Mucosa of stomach (tissue), 1 donor: ENCODE data around the gene MGMT.

ENCODE experiments used
- H3K27me3 ChIP-seq: one replicate; pipeline ENCODE4 v1.7.0; 2013; ENCODE audit warnings: mild to moderate bottlenecking, low read length; ENCODE audit not compliant: control insufficient read depth, insufficient read depth
- H3K36me3 ChIP-seq: one replicate; pipeline ENCODE4 v1.7.0; 2013; ENCODE audit warnings: low read length; ENCODE audit not compliant: control insufficient read depth, insufficient read depth
- H3K4me1 ChIP-seq: one replicate; pipeline ENCODE4 v1.7.0; 2013; ENCODE audit warnings: mild to moderate bottlenecking, low read length; ENCODE audit not compliant: control insufficient read depth, insufficient read depth
- H3K4me3 ChIP-seq: one replicate; pipeline ENCODE4 v1.7.0; 2013; ENCODE audit warnings: low read length
- H3K9ac ChIP-seq: one replicate; pipeline ENCODE4 v1.7.0; 2013; ENCODE audit warnings: mild to moderate bottlenecking, low read length, moderate library complexity
- H3K9me3 ChIP-seq: one replicate; pipeline ENCODE4 v1.7.0; 2013; ENCODE audit warnings: mild to moderate bottlenecking, low read length, moderate library complexity; ENCODE audit not compliant: control insufficient read depth
- donor health status: Pancreatic carcinoma.

The MGMT gene

DNA sequence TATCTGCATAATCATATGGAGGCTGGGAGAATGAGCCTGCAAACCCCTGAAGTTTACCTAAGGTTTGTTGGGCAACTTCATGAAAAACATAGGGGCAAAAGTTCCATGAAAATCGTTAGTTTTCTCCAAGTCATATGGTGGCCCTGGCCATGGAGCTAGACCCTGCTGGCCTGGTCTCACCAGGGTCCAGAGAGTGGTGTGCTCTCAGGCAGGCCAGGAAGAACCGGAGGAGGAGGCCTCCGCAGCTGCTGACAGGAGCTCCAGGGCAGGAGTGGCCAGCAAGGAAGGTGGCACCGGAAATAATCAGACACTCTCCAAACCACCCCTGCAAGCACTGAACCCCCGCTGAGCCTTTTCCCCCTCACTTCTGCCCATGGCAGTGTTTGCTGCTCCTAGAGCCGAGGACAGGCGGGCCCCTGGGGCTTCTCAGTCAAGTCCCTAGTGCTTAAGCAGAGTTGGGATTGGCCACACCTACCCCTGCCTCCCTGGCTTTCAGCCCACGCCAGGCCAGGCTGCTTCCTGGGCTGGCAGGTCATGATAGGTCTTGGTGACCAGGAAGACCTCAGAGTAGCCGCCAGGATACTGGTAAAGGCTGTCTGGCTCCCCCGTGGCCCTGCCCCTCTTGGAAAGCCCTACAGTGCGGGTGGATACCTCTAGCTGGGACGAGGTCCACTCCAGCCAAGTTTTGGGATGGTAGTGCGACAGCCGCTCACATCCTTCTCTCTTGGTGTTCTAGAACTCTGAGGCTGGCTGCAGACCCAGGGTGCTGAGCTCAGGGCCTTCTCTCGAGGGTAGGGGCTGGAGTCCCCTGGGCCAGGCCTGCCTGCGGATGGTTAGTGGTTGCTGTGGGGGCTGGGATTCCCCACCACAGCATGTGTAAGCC is 242.8 kb downstream of the MGMT start:
- Histone ChIP-seq H3K4me3 (no peak overlapping the region), H3K4me1 (peaks cover 14% of the 10 kb centered on the region)

DNA sequence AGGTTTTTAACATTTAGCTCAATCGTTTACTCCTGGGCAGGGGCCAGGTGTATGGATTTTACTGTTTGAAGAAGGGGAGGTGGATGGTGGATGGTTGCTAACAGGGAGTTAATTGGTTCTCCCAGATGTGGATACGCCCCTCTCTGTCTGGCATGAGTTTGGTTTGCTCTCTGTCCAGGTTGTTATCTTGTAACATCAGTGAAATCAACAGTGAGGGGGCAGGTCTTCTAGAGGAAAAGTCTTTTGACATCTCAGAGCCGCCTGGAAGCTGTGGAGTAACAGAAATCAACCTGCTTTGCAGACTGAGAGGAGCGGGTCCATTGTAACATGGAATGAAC is 243.4 kb downstream of the MGMT start:
- Histone ChIP-seq H3K27me3 (no peaks in the 10 kb centered on the region), H3K9me3 (no peaks in the 10 kb centered on the region), H3K4me3 (no peak overlapping the region), H3K36me3 (no peaks in the 10 kb centered on the region), H3K4me1 (peaks cover 14% of the 10 kb centered on the region), H3K9ac (no peak overlapping the region)

More for the DNA sequence above, 242.8 kb downstream of the MGMT start:
- Histone ChIP-seq H3K9ac (no peak overlapping the region), H3K9me3 (no peaks in the 10 kb centered on the region), H3K36me3 (no peaks in the 10 kb centered on the region), H3K27me3 (no peaks in the 10 kb centered on the region)

GRCh38 chr10:129711291-129711690 is 244.2 kb downstream of the MGMT start:
- H3K4me1 ChIP-seq, result peaks cover 14% of the 10 kb centered on the region
- no peak overlapping the region for H3K4me3 ChIP-seq
- no peak overlapping the region for H3K9ac ChIP-seq
- H3K9me3 ChIP-seq, result no peaks in the 10 kb centered on the region
- H3K27me3 ChIP-seq, result no peaks in the 10 kb centered on the region
- H3K36me3 ChIP-seq, result no peaks in the 10 kb centered on the region

DNA sequence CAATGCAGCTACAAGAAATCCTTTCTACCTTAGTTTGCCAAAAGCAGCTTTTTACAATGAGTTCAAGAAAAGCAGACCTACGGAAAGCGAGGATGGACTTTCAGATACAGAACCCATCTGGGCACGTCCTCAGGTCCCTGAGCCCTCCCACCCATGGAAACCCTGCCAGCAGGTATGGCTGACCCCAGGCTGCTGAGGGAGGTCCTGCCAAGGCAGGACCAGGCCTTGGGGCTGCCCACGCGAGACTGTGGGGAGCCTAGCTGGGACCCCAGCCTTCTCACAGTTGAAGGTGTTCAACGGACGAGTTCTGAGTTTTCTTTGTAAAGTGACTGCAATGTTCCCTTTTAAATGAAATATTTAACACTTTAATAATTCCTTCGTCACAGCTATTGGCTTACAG is 245.0 kb downstream of the MGMT start:
- Histone ChIP-seq H3K4me3 (no peak overlapping the region), H3K36me3 (no peaks in the 10 kb centered on the region), H3K27me3 (no peaks in the 10 kb centered on the region), H3K9ac (no peak overlapping the region), H3K9me3 (no peaks in the 10 kb centered on the region), H3K4me1 (peaks cover 14% of the 10 kb centered on the region)

DNA sequence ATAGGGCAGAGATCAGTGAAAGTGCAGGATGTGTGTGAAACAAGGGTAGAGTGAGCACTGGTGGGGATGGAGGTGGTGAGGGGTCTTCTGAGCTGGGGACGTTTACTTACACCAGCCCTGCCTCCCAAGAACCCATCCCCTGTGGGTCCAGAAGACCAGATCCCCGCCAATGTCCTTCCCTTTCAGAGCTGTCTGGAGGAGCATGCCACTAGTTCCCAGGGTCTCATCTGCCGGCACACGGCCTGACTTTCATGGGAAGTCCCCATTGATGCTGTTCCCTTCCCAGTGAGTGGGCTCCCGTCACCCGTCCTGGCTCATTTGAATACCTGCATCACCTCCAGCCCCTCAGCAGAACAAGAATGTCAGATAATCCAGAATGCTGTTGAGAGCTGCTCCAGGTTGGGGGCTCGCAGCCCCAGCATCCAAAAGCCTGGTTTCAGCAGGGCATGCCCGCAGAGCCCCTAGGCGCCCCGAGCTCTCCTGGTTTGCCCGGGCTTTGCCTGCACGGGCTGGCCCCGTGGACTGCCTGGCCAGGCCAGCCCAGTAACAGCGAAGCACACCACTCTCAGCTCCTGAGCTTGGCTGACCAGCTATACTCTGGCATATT is 246.7 kb downstream of the MGMT start:
- no peaks in the 10 kb centered on the region for H3K36me3 ChIP-seq
- H3K9ac ChIP-seq, result no peak overlapping the region
- peaks cover 3% of the 10 kb centered on the region for H3K4me1 ChIP-seq
- H3K4me3 ChIP-seq, result no peak overlapping the region
- no peaks in the 10 kb centered on the region for H3K27me3 ChIP-seq
- H3K9me3 ChIP-seq, result no peaks in the 10 kb centered on the region

DNA sequence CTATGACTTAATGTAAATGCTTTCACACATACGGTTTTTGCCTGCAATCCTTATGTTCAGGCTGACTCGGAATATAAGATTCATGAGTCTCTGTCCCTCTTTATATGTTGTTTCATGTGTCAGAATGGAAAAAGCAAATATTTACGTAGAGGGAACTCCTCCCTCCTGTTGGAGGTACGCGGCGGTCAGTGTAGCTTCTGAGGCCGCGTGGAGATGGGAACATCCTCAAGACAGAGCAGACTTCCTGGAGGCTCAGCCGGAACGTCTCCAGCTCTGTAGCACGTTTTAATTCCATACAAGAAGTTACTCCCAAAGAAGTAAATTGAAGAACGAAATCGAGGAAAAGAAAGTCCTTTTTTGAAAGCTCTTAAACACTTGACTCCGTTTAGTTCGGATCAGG is 248.8 kb downstream of the MGMT start:
- Histone ChIP-seq H3K27me3 (no peaks in the 10 kb centered on the region), H3K4me1 (no peaks in the 10 kb centered on the region), H3K4me3 (no peak overlapping the region), H3K9ac (no peak overlapping the region), H3K36me3 (no peaks in the 10 kb centered on the region), H3K9me3 (no peaks in the 10 kb centered on the region)

- Histone ChIP-seq H3K9ac (no peak overlapping the region), H3K36me3 (no peaks in the 10 kb centered on the region), H3K4me1 (no peaks in the 10 kb centered on the region), H3K4me3 (no peak overlapping the region), H3K9me3 (no peaks in the 10 kb centered on the region), H3K27me3 (no peaks in the 10 kb centered on the region)
Observed at GRCh38 chr10:129716211-129716681, 249.2 kb downstream of the MGMT start.

GRCh38 chr10:129716881-129717280 is 249.8 kb downstream of the MGMT start:
- Histone ChIP-seq H3K4me1 (no peaks in the 10 kb centered on the region), H3K9me3 (no peaks in the 10 kb centered on the region), H3K9ac (no peak overlapping the region), H3K27me3 (no peaks in the 10 kb centered on the region), H3K36me3 (no peaks in the 10 kb centered on the region), H3K4me3 (no peak overlapping the region)

GRCh38 chr10:129717816-129718547 is 250.9 kb downstream of the MGMT start:
- Histone ChIP-seq H3K4me3 (no peak overlapping the region), H3K9ac (no peak overlapping the region), H3K27me3 (no peaks in the 10 kb centered on the region)

DNA sequence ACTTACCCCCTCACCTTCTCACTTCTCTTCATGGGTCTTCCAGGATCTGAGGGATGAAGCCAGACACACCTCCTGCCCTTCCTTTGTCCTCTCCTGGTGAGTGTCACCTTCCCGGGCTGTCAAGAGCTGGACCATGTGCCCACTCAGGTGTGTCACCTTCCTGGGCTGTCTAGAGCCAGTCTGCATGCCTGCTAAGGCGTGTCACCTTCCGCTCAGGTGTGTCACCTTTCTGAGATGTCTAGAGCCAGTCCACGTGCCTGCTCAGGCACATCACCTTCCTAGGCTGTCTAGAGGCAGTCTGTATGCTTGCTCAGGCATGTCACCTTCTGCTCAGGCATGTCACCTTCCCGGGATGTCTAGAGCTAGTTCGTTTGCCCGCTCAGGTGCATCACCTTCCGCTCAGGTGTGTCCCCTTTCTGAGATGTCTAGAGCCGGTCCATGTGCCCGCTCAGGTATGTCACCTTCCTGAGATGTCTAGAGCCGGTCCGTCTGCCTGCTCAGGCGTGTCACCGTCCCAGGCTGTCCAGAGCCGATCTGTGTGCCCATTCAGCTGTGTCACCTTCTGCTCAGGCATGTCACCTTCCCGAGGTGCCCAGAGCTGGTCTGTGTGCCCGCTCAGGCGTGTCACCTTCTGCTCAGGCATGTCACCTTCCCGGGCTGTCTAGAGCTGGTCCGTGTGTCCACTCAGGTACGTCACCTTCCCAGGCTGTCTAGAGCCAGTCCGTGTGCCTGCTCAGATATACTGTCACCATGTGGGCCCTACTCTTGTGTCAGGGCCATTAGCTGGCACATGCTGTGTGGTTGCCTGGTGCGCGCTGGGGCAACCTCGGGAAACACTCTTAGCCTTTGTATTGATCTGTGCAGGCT is 251.7 kb downstream of the MGMT start:
- Histone ChIP-seq H3K9me3 (no peaks in the 10 kb centered on the region), H3K4me3 (no peak overlapping the region), H3K27me3 (no peaks in the 10 kb centered on the region), H3K9ac (no peak overlapping the region), H3K4me1 (no peaks in the 10 kb centered on the region), H3K36me3 (no peaks in the 10 kb centered on the region)

More at GRCh38 chr10:129717816-129718547, 250.9 kb downstream of the MGMT start:
- Histone ChIP-seq H3K9me3 (no peaks in the 10 kb centered on the region), H3K4me1 (no peaks in the 10 kb centered on the region), H3K36me3 (no peaks in the 10 kb centered on the region)

DNA sequence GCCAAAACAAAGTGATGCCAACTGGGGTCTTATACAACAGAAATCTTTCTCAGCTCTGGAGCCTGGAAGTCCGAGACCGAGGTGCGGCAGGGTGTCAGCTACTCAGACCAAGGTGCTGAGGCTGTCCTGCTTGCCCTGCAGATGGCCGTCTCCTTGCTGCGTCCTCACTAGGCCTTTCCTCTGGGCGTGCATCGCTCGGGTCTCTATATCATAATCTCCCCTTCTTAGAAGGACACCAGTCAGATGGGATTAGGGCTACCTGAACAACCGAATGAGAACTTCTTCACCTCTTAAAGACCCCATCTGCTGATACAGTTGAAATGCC is 252.3 kb downstream of the MGMT start:
- H3K4me1 ChIP-seq, result no peaks in the 10 kb centered on the region
- H3K9ac ChIP-seq, result no peak overlapping the region
- no peak overlapping the region for H3K4me3 ChIP-seq
- H3K27me3 ChIP-seq, result no peaks in the 10 kb centered on the region
- H3K36me3 ChIP-seq, result no peaks in the 10 kb centered on the region
- no peaks in the 10 kb centered on the region for H3K9me3 ChIP-seq
